Stimulated activated CD8-positive, alpha-beta memory T cell treated with anti-CD3 and anti-CD28 coated beads, Interleukin-12 subunit alpha, Interleukin-12 subunit beta, amount 100 ng/mL, for 24 hours (primary cell): ENCODE data around the gene SAAL1.
"Not testable (repeated sequence)": the region's sequence is repeated elsewhere in the genome, so short reads cannot be mapped to it uniquely, and the experiment has no call there.

Source experiments
- DNase-seq: peaks from one replicate; pipeline ENCODE4 v3.0.0-alpha.2; 2020; ENCODE audit errors: extremely low read depth

The SAAL1 gene

GRCh38 chr11:18105802-18106574 is at the start of gene SAAL1:
Gene SAAL1, minus strand, starts transcription at chr11:18106082. Its CDS starts 41 bp downstream, at chr11:18106041.
- peak; percentile 77 for DNase-seq

DNA sequence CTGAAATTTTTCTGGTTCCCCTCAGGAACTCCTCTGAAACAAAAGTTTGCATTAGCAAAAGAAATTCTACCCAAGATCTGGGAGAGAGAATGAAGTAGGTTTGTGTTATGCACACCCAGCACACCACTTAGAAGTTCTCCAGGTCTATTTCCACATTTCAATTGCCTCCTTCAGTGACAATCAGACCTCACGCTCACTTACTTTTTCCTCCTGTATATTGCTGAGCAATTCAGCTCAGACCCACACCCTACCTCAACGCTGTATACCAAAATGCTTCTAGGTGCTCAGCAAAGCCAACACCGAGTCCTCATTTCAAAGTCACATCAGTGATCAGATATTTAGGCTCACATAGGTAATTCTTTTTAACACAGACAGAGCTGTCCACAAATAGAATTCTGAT is 45.7 kb upstream of the SAAL1 start:
- DNase-seq = no peak

DNA sequence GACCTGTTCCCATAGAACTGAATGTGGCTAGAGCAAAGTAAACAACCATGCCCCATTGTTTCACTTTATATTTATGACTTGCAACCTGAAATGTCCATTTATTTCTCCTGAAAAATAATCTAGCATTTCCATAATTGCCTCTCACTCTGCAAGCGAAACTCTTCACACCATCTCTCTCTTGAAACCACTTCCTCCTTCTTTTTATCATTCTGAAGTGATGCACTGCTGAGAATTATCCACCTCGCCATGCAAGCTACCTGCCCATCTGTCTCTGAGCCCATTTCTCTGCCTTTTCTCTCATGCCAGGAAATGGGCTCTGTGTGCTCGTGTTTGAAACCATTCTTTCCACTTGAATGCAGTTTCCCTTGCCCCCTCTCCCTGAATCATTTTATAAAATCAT is 40.0 kb upstream of the SAAL1 start:
- no peak for DNase-seq

- no peak for DNase-seq
Measured at GRCh38 chr11:18145025-18145424, 39.1 kb upstream of the SAAL1 start.

DNA sequence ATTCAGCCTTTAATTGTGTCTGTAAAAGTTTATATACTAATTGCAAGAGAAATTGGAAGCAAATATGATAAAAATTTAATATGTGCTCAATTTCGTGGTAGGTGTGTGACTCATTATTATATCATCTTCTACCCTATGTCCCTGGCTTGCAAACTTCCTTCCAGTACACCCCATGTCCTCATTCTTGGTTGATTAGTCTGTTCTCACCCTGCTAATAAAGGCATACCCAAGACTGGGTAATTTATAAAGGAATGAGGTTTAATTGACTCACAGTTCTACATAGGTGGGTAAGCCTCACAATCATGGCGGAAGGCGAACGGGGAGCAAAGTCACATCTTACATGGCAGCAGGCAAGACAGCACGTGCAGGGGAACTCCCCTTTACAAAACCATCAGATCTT is 38.4 kb upstream of the SAAL1 start:
- no peak for DNase-seq

DNA sequence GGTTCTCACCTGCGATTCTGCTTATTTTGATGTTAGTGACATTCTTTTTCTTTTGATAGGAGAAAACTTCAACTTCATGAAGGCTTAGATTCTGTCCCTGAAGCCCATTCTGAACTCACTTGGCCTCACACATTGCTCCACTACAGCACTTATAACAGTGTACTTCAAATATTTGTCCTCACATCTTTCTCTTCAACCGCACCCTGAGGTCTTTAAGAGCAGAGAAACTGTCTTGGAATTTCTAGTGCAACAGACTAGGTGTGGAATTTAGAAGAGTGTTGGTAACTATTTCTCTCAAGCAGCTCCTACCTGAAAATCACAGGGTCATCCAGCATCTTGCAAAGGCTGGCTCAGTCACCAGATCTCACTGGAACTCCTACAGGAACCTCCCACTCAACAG is 34.3 kb upstream of the SAAL1 start:
- no peak for DNase-seq

- DNase-seq = no peak
Measured at GRCh38 chr11:18137186-18137800, 31.4 kb upstream of the SAAL1 start.

- no peak for DNase-seq
Measured at GRCh38 chr11:18135308-18135707, 29.4 kb upstream of the SAAL1 start.

GRCh38 chr11:18132341-18132740 is 26.5 kb upstream of the SAAL1 start, which contains the start of gene MRGPRX3:
Gene MRGPRX3, plus strand, starts transcription at chr11:18132571. Its CDS starts 4,632 bp downstream, at chr11:18137203.
- DNase-seq = no peak

DNA sequence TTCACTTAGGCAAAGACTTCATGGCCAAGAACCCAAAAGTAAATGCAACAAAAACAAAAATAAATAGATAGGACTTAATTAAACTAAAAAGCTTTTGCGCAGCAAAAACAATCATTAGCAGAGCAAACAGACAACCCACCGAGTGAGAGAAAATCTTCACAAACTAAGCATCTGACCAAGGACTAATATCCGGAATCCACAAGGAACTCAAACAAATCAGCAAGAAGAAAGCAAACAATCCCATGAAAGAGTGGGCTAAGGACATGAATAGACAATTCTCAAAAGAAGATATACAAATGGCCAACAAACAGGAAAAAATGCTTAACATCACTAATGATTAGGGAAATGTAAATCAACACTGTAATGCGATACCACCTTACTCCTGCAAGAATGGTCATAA is 25.2 kb upstream of the SAAL1 start:
- not testable (repeated sequence) for DNase-seq

DNA sequence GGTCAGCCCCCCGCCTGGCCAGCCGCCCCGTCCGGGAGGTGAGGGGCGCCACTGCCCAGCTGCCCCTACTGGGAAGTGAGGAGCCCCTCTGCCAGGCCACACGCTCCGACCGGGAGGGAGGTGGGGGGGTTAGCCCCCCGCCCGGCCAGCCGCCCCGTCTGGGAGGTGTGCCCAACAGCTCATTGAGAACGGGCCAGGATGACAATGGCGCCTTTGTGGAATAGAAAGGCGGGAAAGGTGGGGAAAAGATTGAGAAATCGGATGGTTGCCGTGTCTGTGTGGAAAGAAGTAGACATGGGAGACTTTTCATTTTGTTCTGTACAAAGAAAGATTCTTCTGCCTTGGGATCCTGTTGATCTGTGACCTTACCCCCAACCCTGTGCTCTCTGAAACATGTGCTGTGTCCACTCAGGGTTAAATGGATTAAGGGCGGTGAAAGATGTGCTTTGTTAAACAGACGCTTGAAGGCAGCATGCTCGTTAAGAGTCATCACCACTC is 15.5 kb upstream of the SAAL1 start:
- DNase-seq = not testable (repeated sequence)

DNA sequence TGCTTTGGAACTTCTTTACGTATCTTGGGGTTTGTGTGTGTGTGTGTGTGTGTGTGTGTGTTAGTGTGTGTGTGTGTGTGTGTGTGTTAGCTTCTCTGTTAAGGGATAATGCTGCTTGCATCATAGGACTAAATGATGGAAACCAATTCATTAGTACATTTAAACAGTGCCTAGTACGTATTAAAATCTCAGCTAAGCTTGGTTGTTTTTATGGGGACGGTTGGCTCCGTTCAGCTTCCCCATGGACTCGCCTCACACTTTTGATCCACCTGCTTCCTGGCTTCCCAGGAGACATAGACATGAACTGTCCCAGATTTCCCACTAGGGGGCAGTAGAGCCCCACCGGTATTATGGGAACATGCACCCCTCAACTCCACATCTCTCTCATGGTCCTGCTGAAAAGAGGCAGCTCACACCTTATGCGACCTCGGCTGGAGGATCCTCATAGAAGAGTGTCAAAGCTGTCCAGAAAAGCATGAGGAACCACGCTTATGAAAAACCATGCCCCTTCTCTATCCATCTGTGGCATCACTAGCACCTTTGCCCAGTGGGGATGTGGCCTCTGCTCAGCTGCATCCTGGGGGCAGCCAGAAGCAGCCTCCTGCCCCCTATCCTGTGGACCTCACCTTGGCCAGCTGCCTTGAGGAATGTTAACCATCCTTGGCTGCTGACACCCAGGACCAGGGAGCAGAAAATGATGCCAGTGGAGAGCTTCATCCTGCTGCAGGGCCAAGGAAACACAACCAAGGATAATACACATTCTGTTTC is 9.7 kb upstream of the SAAL1 start:
- peak; percentile 46 for DNase-seq

DNA sequence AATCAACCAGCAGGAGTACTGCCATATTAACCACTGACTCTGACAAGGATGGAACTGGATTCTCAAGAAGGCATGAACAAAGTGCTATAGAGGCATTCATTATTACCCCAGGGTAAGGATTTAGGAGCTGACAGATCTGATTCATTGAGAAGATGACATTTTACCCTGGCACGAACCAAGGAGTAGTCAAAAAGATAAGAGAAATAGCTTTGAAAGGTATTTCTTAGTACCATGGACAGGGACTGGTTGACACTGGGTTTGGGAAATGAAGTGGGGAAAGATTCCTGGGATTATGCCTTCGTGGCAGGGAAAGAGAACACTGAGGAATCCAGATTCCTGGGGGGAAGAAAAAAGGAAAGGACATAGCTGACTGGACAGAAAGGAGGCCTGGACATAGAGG is 5.1 kb upstream of the SAAL1 start:
- no peak for DNase-seq

- no peak for DNase-seq
Measured at GRCh38 chr11:18108254-18108653, 2.4 kb upstream of the SAAL1 start.

- no peak for DNase-seq
Measured at GRCh38 chr11:18106688-18107087, 806 bp upstream of the SAAL1 start.

DNA sequence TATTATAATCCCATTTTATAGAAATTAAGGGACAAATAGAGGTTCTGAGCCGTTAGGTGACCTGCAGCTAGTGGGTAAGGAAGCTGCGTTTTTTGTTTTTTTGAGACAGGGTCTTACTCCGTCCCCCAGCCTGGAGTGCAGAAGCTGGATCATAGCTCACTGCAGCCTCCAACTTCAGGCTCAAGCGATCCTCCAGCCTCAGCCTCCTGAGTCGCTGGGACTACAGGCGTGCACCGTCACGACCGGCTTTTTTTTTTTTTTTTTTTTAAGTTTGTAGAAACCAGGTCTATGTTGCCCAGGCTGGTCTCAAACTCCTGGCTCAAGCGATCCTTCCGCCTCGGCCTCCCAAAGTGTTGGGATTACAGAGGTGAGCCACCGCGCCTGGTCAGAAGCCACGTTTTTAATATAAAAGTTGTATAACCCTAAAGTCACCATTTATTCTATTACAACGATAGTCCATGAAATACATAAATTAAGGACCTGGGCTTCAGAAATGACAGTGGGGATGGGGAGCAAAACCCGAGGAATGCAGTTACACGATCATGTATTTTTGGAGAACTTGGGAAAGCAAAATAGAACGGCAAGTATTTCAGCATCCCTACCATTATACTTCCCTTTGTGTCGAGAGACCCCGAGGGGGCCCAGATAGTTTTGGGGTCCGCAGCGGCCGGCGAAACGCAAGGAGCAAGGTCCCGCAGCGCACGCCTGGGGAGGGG is 638 bp downstream of the SAAL1 start:
- no peak for DNase-seq

- no peak for DNase-seq
Measured at GRCh38 chr11:18100926-18101656, 4.8 kb downstream of the SAAL1 start.

- DNase-seq = no peak
Measured at GRCh38 chr11:18093959-18094358, 11.9 kb downstream of the SAAL1 start.

- DNase-seq = no peak
Measured at GRCh38 chr11:18091731-18092130, 14.2 kb downstream of the SAAL1 start.

DNA sequence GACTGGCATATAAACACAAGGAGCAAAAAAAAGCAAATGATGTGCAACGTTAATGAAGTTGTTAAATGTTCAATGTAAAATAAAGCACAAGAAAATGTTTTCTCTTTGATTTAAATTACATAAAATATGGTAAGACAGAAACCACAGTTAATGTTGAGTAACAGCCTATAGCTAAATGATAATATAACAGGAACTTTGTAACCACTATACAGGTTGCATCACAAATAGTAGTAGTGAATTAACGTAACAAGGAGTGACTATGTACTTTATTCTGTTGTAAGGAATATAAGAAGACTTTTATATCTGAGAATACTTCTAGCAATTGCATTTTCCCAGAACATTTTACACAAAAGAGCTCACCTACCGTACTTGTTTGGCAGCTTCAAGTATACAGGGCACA is 16.9 kb downstream of the SAAL1 start:
- DNase-seq = no peak

DNA sequence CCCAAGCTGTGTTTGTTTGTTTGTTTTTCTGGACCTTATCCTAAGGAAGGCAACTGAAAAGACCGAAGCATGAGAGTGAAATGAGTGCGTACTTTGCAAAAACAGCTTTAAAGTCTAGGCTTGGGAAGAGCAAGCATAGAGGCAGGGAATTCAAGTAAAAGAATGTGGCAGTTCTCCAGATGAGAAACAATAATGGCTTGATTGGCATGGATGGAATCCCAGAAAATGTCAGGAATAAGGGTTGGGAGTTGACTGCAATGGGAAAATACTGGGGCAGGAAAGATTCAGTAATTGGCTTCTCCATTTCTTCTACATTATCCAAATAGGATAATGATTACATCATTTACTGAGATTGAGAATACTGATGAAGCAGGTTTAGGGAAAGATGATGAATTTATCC is 17.5 kb downstream of the SAAL1 start:
- DNase-seq = no peak
